Left kidney (tissue), 2 donors: Measurements from ENCODE around the gene PNO1. TPM values are rescaled to one million over a fixed set of nuclear protein-coding genes. Genes with fewer than 3 reads are reported as not detected.
A peak's percentile ranks its signal among the peaks of the same experiment; 100 is the strongest.
"Not testable (repeated sequence)": the region's sequence is repeated elsewhere in the genome, so short reads cannot be mapped to it uniquely, and the experiment has no call there.

Experiments
- DNase-seq: peaks from one replicate; pipeline ENCODE4 v3.0.0-alpha.2; 2013
- polyA plus RNA-seq: library from polyadenylated mRNA; unstranded; fragments of 120-200 nt; gene quantifications from one replicate; pipeline ENCODE4 v1.2.1, GENCODE V29; 2013; ENCODE audit not compliant: insufficient read length

PNO1 gene
- polyA plus RNA-seq, 1 donor, result 17.0 TPM

DNA sequence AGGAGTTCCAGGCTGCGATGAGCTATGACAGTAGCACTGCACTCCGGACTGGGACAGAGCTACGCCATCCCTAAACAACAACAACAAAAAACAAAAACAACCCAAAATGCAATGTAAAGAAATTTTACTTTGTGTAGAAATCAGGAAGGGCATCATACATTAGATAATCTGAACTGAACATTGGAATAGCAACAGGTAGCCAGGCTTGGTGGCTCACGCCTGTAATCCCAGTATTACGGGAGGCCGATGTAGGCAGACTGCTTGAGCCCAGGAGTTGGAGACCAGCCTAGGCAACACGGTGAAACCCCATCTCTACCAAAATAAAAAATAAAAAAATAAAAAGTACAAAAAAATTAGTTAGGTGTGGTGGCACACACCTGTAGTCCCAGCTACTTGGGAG, 2.1 kb upstream of the PNO1 start:
- no peak for DNase-seq

DNA sequence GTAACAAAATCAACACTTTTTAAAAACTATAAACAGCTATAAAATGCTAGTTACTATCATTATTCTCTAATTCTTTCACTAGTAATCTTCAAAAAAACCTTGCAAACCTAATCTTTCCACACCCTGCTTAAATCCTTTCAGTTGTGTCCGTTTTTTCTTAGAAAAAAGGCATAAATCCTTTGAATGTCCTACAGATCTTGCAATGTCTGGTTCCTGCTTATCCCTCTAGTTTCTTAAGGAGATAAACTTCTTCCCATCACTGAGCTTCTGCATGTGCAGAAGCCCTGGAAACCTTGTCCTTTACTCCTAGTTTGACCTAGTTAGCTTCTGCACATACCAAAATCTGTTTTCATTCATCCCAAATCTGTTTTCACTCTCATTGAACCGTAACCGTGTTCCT, 1.3 kb upstream of the PNO1 start:
- peak; percentile 3 for DNase-seq

- DNase-seq, result no peak
Measured at GRCh38 chr2:68157002-68157401, 686 bp upstream of the PNO1 start.

GRCh38 chr2:68158134-68158447, 403 bp downstream of the PNO1 start:
- no peak for DNase-seq

DNA sequence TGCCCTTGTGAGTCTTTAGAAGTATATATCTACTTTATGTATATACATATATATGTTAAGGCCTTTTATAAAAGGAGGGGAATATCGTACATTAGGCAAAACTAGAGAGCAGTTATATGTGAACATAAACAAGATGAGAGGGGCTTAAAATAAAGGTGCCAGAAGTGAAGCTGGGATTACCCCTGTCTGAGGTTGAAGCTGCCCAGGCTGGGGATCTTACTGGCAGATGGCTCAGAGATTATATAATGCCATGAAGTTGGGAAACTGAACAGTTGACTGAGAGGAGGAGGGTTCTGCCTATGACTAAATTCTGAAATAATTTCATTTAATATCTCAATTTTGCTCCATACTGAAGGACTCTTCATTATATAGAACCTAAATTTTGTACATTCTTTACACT, 6.0 kb downstream of the PNO1 start:
- DNase-seq, result no peak

- DNase-seq, result no peak
Measured at GRCh38 chr2:68167186-68167585, 9.5 kb downstream of the PNO1 start.

DNA sequence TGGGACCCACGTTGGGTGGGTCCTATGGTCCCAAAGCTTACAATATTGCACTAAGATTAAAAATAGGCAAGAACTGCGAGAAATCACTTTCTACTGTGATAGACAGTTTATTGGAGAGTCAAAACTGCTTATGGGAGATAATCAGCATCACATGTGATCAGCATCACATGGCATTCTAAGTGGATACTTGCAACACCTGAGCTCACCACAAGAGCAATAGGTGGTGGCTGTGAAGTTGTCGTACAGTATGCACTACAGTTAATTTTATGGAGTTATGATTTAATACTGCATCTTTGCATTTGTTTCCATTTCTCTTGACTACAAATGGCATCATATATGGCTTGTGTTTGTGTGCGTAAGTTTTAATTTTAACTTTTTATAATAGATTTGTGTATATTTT, 11.6 kb downstream of the PNO1 start:
- no peak for DNase-seq

DNA sequence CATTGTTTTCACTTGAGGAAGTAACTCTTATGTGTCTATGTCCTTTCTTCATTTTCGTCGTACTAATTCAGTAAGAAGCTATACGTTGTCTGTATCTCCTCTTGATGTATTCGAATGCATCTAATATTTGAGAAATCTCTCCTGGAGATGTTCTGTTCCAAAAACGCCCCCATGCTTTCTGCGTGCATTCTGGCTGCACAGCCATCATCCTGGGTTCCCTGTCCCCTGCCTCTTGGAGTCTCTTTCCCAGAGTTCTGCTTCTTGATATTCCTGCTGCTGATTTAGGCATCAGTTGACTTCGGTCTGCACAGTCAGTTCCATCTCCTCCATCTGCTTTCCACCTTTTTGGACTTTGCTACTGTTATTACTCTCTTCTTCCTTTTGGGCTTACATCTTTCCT, 13.5 kb downstream of the PNO1 start:
- no peak for DNase-seq

DNA sequence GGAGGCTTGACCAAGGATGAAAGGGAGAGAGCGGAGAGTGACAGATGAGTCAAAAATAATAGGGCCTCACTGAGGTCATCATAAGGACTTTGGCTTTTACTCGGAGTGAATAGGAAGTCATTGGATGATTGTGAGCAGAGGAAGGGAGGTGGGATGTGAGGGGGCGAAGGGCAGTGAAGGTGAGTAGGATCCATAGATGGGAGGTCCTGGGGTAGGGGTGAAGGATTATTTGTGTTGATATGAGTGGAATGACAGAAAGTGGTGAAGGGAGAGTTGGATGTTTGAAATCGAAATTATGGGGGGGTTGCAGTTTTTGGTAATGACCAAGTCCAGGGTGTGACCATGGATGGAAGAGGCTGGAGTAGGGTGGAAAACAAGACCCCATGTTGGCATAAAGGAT, 14.0 kb downstream of the PNO1 start:
- no peak for DNase-seq

DNA sequence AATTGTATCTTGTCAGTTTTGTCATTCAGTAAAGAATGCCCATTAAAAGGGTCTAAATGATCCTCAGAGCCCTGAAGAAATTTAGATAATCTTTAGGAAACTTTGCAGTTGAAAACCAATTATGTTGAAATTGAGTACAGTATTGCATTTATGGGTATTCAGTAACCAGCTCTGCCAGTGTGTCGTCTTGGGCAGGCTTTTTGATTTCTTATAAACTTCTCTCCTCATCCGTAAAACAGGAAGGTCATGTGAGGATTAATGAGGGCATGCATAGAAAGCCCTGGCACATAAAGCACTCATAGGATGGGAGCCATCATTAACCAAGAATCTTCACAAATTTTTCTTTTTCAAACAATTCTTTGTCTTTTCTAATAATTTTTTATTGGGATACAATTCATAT, 14.8 kb downstream of the PNO1 start:
- DNase-seq, result no peak

- DNase-seq, result no peak
Measured at GRCh38 chr2:68172990-68173700, 15.5 kb downstream of the PNO1 start.

GRCh38 chr2:68175210-68175609, 17.5 kb downstream of the PNO1 start:
- DNase-seq, result not testable (repeated sequence)

DNA sequence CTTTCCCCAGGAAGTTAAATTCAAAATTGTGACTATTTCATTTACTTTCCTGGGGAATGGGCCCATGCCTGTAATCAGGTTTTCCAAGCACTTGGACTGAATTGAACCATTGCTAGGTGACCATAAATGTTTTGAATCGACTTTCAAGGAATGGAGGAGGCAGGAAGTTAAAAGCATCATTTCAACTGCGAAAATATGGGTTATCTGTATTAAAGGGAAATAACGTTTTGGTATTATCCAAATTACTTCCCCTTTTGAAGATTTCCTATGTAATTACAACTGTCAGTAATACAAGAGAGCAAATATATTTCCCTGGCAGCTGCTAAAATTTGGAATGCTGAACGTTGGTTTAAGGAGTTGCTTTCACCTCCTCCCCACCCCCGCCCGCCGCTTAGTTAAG, 19.0 kb downstream of the PNO1 start:
- no peak for DNase-seq

DNA sequence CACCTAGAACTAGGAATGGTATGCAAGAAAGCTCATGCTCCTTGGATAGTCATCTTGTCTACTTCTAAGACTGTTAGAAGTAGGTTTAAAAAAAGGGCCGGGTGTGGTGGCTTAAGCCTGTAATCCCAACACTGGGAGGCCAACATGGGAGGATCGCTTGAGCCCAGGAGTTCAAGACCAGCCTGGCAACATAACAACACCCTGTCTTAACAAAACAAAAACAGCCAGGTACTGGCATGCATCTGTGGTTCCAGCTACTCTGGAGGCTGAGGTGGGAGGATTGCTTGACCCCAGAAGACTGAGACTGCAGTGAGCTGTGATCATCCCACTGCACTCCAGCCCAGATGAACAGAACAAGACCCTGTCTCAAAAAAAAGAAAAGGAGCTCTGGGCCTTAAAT, 19.9 kb downstream of the PNO1 start:
- DNase-seq, result no peak

GRCh38 chr2:68178432-68178831, 20.7 kb downstream of the PNO1 start:
- DNase-seq, result no peak

- no peak for DNase-seq
Measured at GRCh38 chr2:68178954-68179627, 21.4 kb downstream of the PNO1 start.

DNA sequence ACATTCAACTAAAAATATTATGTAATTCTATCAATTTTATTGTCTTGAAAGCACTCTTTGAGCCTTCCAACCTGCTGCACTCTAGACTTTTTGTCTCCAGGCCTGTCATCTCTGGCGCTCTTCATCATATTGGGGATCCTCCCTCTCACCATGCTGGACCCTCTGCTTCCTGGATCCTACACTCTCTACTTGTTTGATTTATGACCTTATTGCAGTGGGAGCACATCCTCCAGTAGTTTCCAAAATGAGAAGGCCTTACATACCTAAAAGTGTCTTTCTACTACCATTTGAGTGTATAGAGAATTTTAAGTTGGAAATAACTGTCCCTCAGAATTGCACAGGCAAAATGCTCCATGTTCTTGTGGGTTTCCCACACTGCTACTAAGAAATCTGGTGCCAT, 25.2 kb downstream of the PNO1 start:
- no peak for DNase-seq

DNA sequence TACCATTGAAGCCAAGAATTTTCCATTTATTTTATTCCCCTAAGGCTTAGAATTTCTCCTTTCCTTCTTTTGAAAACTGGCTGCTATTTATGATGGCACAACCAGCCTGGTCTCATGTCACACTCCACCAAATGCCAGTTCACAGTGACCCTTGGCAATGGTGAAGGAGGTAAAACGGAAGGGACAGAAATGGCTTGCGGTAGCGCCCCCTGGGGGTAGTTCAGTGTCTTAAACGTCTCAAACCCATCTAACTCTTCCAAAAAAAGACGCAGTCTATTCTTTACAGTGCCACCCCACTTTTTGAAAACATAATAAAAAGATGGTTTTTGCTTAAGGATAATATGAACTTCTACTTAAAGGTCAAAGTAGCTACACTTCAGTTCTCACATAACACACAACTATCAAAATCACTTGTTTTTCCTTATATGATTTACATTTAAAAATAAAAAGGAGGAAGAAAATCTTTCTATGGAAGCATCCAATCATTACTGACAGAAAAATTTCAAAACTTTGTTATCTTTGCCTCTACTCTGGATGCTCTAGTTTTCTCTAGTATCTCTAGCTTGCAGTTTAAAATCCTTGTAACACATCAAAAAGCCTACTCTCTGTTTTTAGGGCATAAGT, 28.0 kb downstream of the PNO1 start:
- peak; percentile 10 for DNase-seq

DNA sequence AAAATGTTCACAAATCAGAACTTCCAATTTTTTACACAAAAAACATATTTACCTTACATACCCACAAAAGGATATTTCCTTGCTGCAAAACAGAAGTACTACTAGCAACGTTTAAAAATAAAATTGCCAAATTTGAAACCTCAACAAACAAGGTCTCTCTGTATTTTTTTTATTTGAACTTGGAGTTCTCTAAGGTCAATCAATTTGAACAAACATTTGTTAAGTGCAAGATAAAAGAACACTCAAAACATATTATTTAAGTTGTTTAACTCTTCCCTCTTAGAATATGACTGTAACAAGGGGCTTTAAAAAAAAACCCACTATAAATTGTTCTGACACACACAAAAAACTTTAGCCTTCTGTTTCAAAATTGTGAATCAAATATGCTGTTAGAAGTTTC, 29.6 kb downstream of the PNO1 start:
- no peak for DNase-seq

DNA sequence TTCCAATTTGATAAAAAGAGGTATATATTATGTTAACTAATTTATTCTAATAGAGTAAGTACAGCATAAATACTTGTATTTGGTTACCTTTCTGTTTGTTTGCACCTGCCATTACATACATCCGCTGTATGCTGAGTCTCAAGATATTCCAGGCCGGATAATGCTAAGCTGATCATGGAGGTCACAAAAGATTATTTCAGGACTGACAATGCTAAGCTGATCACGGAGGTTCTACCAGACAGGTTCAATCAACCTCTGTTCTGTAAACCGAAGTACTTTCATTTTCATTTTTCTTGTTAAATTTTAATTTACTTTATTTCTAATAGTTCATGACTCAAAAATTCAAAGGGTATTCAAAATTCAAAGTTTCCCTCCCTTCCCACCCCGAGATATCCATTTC, 31.1 kb downstream of the PNO1 start:
- no peak for DNase-seq

DNA sequence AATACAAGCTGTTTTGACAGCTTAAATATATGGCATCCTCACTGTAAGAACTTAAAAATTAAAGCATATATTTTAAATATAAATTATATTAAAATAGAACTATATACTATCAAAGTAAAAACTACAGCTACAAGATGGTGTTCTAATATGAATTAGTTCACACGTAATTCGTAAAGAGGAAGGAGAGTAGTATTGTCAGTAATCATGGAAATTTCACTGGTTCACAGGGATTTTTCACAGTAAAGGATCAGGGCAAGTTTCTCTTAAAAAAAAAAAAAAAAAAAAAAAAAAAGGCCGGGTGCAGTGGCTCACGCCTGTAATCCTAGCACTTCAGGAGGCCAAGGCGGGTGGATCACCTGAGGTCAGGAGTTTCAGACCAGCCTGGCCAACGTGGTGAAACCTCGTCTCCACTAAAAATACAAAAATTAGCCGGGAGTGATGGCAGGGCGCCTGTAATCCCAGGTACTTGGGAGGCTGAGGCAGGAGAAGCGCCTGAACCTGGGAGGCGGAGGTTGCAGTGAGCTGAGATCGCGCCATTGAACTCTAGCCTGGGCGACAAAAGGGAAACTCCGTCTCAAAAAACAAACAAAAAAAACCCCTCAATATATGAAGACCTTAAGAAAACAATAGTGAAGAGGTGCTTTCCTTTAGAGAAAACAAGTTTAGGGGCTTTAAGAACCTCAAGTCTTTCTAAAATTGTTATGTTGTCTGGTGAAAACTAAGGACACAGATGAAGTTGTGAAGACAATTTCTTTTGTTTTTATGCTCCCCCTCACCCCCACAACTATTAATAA, 32.5 kb downstream of the PNO1 start:
- DNase-seq, result no peak

DNA sequence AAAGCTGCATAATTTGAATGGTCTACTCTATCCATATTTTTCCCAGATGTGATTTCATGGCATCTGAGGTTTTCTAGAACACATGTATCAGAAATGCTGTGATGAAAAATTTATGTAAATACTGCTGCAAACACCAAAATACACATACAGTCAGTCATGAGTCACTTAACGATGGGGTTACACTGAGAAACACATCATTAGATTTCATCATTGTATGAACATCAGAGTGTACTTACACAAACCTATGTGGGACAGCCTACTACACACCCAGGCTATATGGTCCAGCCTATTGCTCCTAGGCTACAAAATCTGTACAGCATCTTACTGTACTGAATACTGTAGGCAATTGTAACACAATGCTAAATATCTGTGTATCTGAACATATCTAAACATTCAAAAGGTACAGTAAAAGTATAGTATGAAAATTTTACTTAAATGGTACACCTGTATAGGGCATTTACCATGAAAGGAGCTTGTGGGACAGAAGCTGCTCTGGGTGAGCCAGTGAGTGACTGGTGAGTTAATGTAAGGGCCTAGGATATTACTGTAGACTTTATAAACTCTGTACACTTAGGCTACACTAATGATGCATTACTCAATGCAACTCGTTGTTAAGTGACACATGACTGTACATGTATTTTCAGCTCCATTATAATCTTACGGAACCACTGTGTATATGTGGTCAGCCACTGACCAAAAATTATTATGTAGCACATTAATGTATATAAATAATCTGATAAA, 33.5 kb downstream of the PNO1 start:
- no peak for DNase-seq
